ENCODE data around the gene KIF3B.
"Not testable (repeated sequence)": the region's sequence is repeated elsewhere in the genome, so short reads cannot be mapped to it uniquely, and the experiment has no call there.

The KIF3B gene

DNA sequence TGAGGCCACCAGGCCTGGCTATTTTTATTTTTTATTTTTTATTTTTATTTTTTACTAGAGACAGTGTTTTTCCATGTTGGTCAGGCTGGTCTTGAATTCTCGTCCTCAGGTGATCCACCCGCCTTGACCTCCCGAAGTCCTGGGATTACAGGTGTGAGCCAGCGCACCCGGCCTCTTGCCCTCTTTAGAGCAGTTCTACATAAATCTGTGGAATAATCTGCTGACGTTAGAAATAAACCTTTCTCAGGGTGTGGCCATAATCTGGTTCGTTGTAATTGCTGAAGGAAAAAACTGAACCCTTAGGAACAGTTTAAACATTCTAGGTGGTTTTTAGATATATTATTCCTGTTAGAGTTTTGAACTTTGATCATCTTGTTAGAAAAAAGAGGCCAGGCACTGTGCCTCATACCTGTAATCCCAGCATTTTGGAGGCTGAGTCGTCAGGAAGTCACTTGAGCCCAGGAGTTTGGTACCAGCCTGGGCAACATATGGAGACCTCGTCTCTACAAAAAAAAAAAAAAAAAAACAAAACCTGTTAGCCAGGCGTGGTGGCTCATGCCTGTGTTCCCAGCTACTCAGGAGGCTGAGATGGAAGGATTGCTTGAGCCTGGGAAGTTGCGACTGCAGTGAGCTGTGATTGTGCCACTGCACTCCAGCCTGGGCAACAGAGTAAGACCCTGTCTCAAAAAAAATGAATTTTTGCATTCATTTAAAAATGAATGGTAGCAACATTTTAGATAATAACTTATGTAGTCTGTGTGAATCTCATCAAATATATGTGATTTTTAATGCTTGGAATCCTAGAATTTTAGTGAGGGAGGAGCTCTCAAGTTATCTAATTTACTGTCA, 104.9 kb downstream of the KIF3B start:
- in situ Hi-C loops (cut with MboI; ENCODE audit: low sequenced_read_pairs): no loop called here

DNA sequence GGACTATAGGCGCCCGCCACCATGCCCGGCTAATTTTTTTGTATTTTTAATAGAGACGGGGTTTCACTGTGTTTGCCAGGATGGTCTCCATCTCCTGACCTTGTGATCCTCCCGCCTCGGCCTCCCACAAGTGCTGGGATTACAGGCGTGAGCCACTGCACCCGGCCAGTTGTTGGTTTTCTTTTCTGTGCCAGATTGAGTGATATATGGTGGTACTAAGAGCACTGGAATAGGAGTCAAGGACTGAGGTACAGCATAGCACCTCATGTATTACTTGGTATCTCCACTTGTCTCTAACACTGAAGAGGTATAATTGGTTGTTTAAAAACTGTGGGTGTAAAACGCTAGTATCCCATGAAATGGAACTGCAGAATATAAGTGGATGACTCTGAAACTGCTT, 106.0 kb downstream of the KIF3B start:
- in situ Hi-C loops (cut with MboI; ENCODE audit: low sequenced_read_pairs): not testable (repeated sequence)

All from HL-60/S4 treated with retinoic acid at 250 ng/mL for 4 days and 3 days (cell line).